OCI-LY7 (cell line): Measurements from ENCODE around the gene RARB.

Source experiments
- EZH2phosphoT487 ChIP-seq: fragments of 200-600 bp; sonication (generic); IDR thresholded peaks from 2 replicates; pipeline ENCODE4 v1.6.1; 2018; ENCODE audit warnings: low read depth, borderline replicate concordance, mild to moderate bottlenecking, mixed run types, antibody characterized with exemption, low read length, moderate library complexity, mixed read lengths
- TF ChIP-seq, protein P1 (sequence below): fragments of 200-600 bp; sonication (generic); conservative IDR thresholded peaks from 2 replicates; pipeline ENCODE4 v1.5.1; 2014; ENCODE audit warnings: mild to moderate bottlenecking, antibody characterized with exemption, low read length, moderate library complexity, mixed read lengths

GRCh38 chr3:25472153-25472552 lies 44.1 kb downstream of the RARB start:
- TF ChIP-seq, protein P1, sequence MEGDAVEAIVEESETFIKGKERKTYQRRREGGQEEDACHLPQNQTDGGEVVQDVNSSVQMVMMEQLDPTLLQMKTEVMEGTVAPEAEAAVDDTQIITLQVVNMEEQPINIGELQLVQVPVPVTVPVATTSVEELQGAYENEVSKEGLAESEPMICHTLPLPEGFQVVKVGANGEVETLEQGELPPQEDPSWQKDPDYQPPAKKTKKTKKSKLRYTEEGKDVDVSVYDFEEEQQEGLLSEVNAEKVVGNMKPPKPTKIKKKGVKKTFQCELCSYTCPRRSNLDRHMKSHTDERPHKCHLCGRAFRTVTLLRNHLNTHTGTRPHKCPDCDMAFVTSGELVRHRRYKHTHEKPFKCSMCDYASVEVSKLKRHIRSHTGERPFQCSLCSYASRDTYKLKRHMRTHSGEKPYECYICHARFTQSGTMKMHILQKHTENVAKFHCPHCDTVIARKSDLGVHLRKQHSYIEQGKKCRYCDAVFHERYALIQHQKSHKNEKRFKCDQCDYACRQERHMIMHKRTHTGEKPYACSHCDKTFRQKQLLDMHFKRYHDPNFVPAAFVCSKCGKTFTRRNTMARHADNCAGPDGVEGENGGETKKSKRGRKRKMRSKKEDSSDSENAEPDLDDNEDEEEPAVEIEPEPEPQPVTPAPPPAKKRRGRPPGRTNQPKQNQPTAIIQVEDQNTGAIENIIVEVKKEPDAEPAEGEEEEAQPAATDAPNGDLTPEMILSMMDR, result no peak
- no peak for TF ChIP-seq EZH2phosphoT487
